Memory B cell (primary cell): ENCODE data around the gene MAD1L1.
A peak's percentile ranks its signal among the peaks of the same experiment; 100 is the strongest.

Experiments
- ATAC-seq: fragments of 150-1000 bp; cut with Tn5 transposase; 2 replicates; pipeline ENCODE4 v1.10.0; 2021; ENCODE audit warnings: low read depth, mild to moderate bottlenecking, moderate library complexity
- DNase-seq, 2 donors: peaks; one replicate each; pipeline ENCODE4 v3.0.0; 2022; ENCODE audit warnings: low spot score in 2 of 2
- H3K27ac Mint-ChIP-seq: one replicate; pipeline ENCODE4 v1.8.0; 2022; ENCODE audit warnings: mild to moderate bottlenecking, moderate library complexity, mixed read lengths
- H3K27me3 Mint-ChIP-seq: one replicate; pipeline ENCODE4 v1.8.0; 2022; ENCODE audit warnings: mixed read lengths
- H3K36me3 Mint-ChIP-seq: one replicate; pipeline ENCODE4 v1.8.0; 2022; ENCODE audit warnings: mild to moderate bottlenecking, mixed read lengths
- H3K4me1 Mint-ChIP-seq: one replicate; pipeline ENCODE4 v1.8.0; 2022; ENCODE audit warnings: mixed read lengths
- H3K4me3 Mint-ChIP-seq: one replicate; pipeline ENCODE4 v1.8.0; 2022; ENCODE audit warnings: mild to moderate bottlenecking, moderate library complexity, mixed read lengths
- H3K9me3 Mint-ChIP-seq: one replicate; pipeline ENCODE4 v1.8.0; 2022; ENCODE audit warnings: mixed read lengths

Gene MAD1L1

GRCh38 chr7:2100278-2101208 lies 132.2 kb downstream of the MAD1L1 start:
- peaks cover 5% of the 10 kb centered on the region for H3K9me3 Mint-ChIP-seq
- peak; percentile 86 for ATAC-seq

GRCh38 chr7:2099048-2099957 lies 133.4 kb downstream of the MAD1L1 start:
- DNase-seq (peak; percentile 54 to 56), ATAC-seq (peak; percentile 64)
- H3K9me3 Mint-ChIP-seq = peaks cover 5% of the 10 kb centered on the region
- H3K4me1 Mint-ChIP-seq = peaks cover 43% of the 10 kb centered on the region
- H3K36me3 Mint-ChIP-seq = peaks cover 7% of the 10 kb centered on the region
- H3K27me3 Mint-ChIP-seq = no peaks in the 10 kb centered on the region
- H3K27ac Mint-ChIP-seq = peak overlapping the region; percentile 95
- H3K4me3 Mint-ChIP-seq = peak overlapping the region; percentile 75

More at GRCh38 chr7:2100278-2101208, 132.2 kb downstream of the MAD1L1 start:
- Mint-ChIP-seq H3K27me3 (no peaks in the 10 kb centered on the region), H3K27ac (peak overlapping the region; percentile 95), H3K4me3 (peak overlapping the region; percentile 75), H3K36me3 (peaks cover 7% of the 10 kb centered on the region), H3K4me1 (peaks cover 45% of the 10 kb centered on the region)
- DNase-seq = peak; percentile 72 to 77

GRCh38 chr7:2098496-2098895 lies 134.2 kb downstream of the MAD1L1 start:
- no peak overlapping the region for H3K4me3 Mint-ChIP-seq
- ATAC-seq (no peak), DNase-seq (no peak)
- H3K27me3 Mint-ChIP-seq = no peaks in the 10 kb centered on the region
- peaks cover 5% of the 10 kb centered on the region for H3K9me3 Mint-ChIP-seq
- peak overlapping the region; percentile 95 for H3K27ac Mint-ChIP-seq
- peaks cover 8% of the 10 kb centered on the region for H3K36me3 Mint-ChIP-seq
- H3K4me1 Mint-ChIP-seq = peaks cover 42% of the 10 kb centered on the region

GRCh38 chr7:2098056-2098455 lies 134.7 kb downstream of the MAD1L1 start:
- ATAC-seq (no peak), DNase-seq (no peak)
- Mint-ChIP-seq H3K36me3 (peaks cover 9% of the 10 kb centered on the region), H3K9me3 (peaks cover 5% of the 10 kb centered on the region), H3K27me3 (no peaks in the 10 kb centered on the region), H3K4me1 (peaks cover 43% of the 10 kb centered on the region), H3K4me3 (no peak overlapping the region), H3K27ac (no peak overlapping the region)

- peak overlapping the region; percentile 22 for H3K4me3 Mint-ChIP-seq
- no peak for ATAC-seq
- no peaks in the 10 kb centered on the region for H3K27me3 Mint-ChIP-seq
- peaks cover 40% of the 10 kb centered on the region for H3K4me1 Mint-ChIP-seq
- H3K9me3 Mint-ChIP-seq = peaks cover 3% of the 10 kb centered on the region
- peak overlapping the region; percentile 15 for H3K27ac Mint-ChIP-seq
- DNase-seq = no peak
- peaks cover 6% of the 10 kb centered on the region for H3K36me3 Mint-ChIP-seq
Measured at GRCh38 chr7:2097492-2097891, 135.3 kb downstream of the MAD1L1 start.

GRCh38 chr7:2096692-2097387 lies 135.9 kb downstream of the MAD1L1 start:
- ATAC-seq (no peak), DNase-seq (no peak)
- H3K36me3 Mint-ChIP-seq = peaks cover 5% of the 10 kb centered on the region
- no peaks in the 10 kb centered on the region for H3K27me3 Mint-ChIP-seq
- H3K27ac Mint-ChIP-seq = peak overlapping the region; percentile 15
- H3K4me3 Mint-ChIP-seq = no peak overlapping the region
- H3K4me1 Mint-ChIP-seq = peaks cover 38% of the 10 kb centered on the region
- no peaks in the 10 kb centered on the region for H3K9me3 Mint-ChIP-seq

GRCh38 chr7:2095436-2095835 lies 137.3 kb downstream of the MAD1L1 start:
- Mint-ChIP-seq H3K4me3 (no peak overlapping the region), H3K27me3 (no peaks in the 10 kb centered on the region), H3K9me3 (no peaks in the 10 kb centered on the region), H3K27ac (peak overlapping the region; percentile 35), H3K4me1 (peaks cover 36% of the 10 kb centered on the region), H3K36me3 (peaks cover 5% of the 10 kb centered on the region)
- DNase-seq (no peak), ATAC-seq (no peak)

- Mint-ChIP-seq H3K9me3 (no peaks in the 10 kb centered on the region), H3K36me3 (peaks cover 5% of the 10 kb centered on the region), H3K27ac (no peak overlapping the region), H3K4me3 (no peak overlapping the region), H3K4me1 (peaks cover 27% of the 10 kb centered on the region), H3K27me3 (no peaks in the 10 kb centered on the region)
- ATAC-seq (no peak), DNase-seq (no peak)
Measured at GRCh38 chr7:2094454-2095045, 138.2 kb downstream of the MAD1L1 start.

- Mint-ChIP-seq H3K36me3 (peaks cover 5% of the 10 kb centered on the region), H3K4me3 (no peak overlapping the region), H3K27me3 (no peaks in the 10 kb centered on the region), H3K4me1 (peaks cover 20% of the 10 kb centered on the region), H3K27ac (no peak overlapping the region), H3K9me3 (no peaks in the 10 kb centered on the region)
- no peak for ATAC-seq
- no peak for DNase-seq
Measured at GRCh38 chr7:2093843-2094220, 138.9 kb downstream of the MAD1L1 start.

- no peaks in the 10 kb centered on the region for H3K9me3 Mint-ChIP-seq
- H3K27me3 Mint-ChIP-seq = no peaks in the 10 kb centered on the region
- DNase-seq (no peak), ATAC-seq (no peak)
- peaks cover 5% of the 10 kb centered on the region for H3K36me3 Mint-ChIP-seq
- H3K4me3 Mint-ChIP-seq = no peak overlapping the region
- peaks cover 15% of the 10 kb centered on the region for H3K4me1 Mint-ChIP-seq
- no peak overlapping the region for H3K27ac Mint-ChIP-seq
Measured at GRCh38 chr7:2093215-2093842, 139.4 kb downstream of the MAD1L1 start.

- Mint-ChIP-seq H3K27ac (peak overlapping the region; percentile 7), H3K9me3 (no peaks in the 10 kb centered on the region), H3K36me3 (peaks cover 5% of the 10 kb centered on the region), H3K4me1 (peaks cover 8% of the 10 kb centered on the region), H3K27me3 (no peaks in the 10 kb centered on the region), H3K4me3 (no peak overlapping the region)
- ATAC-seq = no peak
- DNase-seq = no peak
Measured at GRCh38 chr7:2092279-2092678, 140.5 kb downstream of the MAD1L1 start.

- ATAC-seq (no peak), DNase-seq (no peak)
- Mint-ChIP-seq H3K9me3 (no peaks in the 10 kb centered on the region), H3K36me3 (peaks cover 9% of the 10 kb centered on the region), H3K27me3 (no peaks in the 10 kb centered on the region), H3K27ac (no peak overlapping the region), H3K4me1 (peaks cover 8% of the 10 kb centered on the region), H3K4me3 (no peak overlapping the region)
Measured at GRCh38 chr7:2090526-2091520, 141.9 kb downstream of the MAD1L1 start.
